ENCODE data around the gene GRM7. TPM values are rescaled to one million over a fixed set of nuclear protein-coding genes. Genes with fewer than 3 reads are reported as not detected.

Gene GRM7
- total and polyA plus RNA-seq, 2 experiments from 2014 or later, result 0.40 TPM; not detected in 1

- Mint-ChIP-seq H3K27me3 (ENCODE audit: insufficient read depth, low read depth, poor library complexity) (no peaks in the 10 kb centered on the region), H3K27ac (no peak overlapping the region), H3K4me1 (no peaks in the 10 kb centered on the region), H3K9me3 (peaks cover 74% of the 10 kb centered on the region), H3K36me3 (ENCODE audit: low read depth) (peaks cover 7% of the 10 kb centered on the region), H3K4me3 (no peak overlapping the region)
- ATAC-seq (no peak), DNase-seq (ENCODE audit: low spot score) (no peak)
- Histone ChIP-seq H2AFZ (no peak overlapping the region), H3K27ac (ENCODE audit: low read depth) (no peak overlapping the region), H3F3A (replicated peaks; ENCODE audit: low read depth) (no peaks in the 10 kb centered on the region), H3K4me2 (no peak overlapping the region), H3K36me3 (ENCODE audit: insufficient read depth) (peaks cover 3% of the 10 kb centered on the region; the same call in 1 of the 2 replicates), H3K4me3 (no peak overlapping the region), H3K4me1 (ENCODE audit: insufficient read depth) (no peaks in the 10 kb centered on the region), H3K79me2 (replicated peaks; ENCODE audit: insufficient read depth) (no peaks in the 10 kb centered on the region), H3K9me2 (ENCODE audit: insufficient read depth) (no peaks in the 10 kb centered on the region), H4K20me1 (replicated peaks; ENCODE audit: insufficient read depth) (no peaks in the 10 kb centered on the region), H3K27me3 (ENCODE audit: insufficient read depth) (no peaks in the 10 kb centered on the region)
- TF ChIP-seq NANOG (IDR thresholded peaks at IDR 0.05; ENCODE audit: borderline replicate concordance) (no peak), EZH2phosphoT487 (IDR thresholded peaks at IDR 0.05; ENCODE audit: unreplicated experiment) (no peak), CTCF (conservative IDR thresholded peaks at IDR 0.05; ENCODE audit: low read depth in 2 of 2) (no peak), CREB1 (CRISPR knock-in tag; IDR thresholded peaks at IDR 0.05; ENCODE audit: low read depth) (no peak), ETS1 (IDR thresholded peaks at IDR 0.05) (no peak), EZH2 (IDR thresholded peaks at IDR 0.05; ENCODE audit: low read depth, unreplicated experiment) (no peak), JUNB (IDR thresholded peaks at IDR 0.05; ENCODE audit: unreplicated experiment) (no peak), POLR2AphosphoS5 (IDR thresholded peaks at IDR 0.05; ENCODE audit: low read depth) (no peak), REST (IDR thresholded peaks at IDR 0.05; ENCODE audit: unreplicated experiment) (no peak), STAT1 (IDR thresholded peaks at IDR 0.05; ENCODE audit: unreplicated experiment) (no peak), ZNF462 (CRISPR knock-in tag; IDR thresholded peaks at IDR 0.05) (no peak), ZNF114 (CRISPR knock-in tag; IDR thresholded peaks at IDR 0.05) (no peak)
These were observed 164.8 kb downstream of the GRM7 start for GRCh38 chr3:7025581-7026300.
